A549 (cell line): ENCODE results near the gene POLD1.

Experiments used
- CTCF ChIP-seq: fragments of >200 bp; sonication (Bioruptor Twin); formaldehyde crosslinking; IDR thresholded peaks from 3 replicates; pipeline ENCODE4 v1.5.1; 2016
- HDAC2 ChIP-seq: fragments of 200-600 bp; sonication (generic); IDR thresholded peaks from 2 replicates; pipeline ENCODE4 v1.6.1; 2016
- NR3C1 ChIP-seq: fragments of >200 bp; sonication (Bioruptor Twin); formaldehyde crosslinking; IDR thresholded peaks from 3 replicates; pipeline ENCODE4 v1.6.1; 2017

GRCh38 chr19:50427318-50427925 lies 43.3 kb downstream of the POLD1 start:
- TF ChIP-seq CTCF (no peak), HDAC2 (no peak), NR3C1 (no peak)
